HG03095 (cell line): ENCODE measurements around the gene BRINP3.
A peak's percentile ranks its signal among the peaks of the same experiment; 100 is the strongest.
"Not testable (repeated sequence)": the region's sequence is repeated elsewhere in the genome, so short reads cannot be mapped to it uniquely, and the experiment has no call there.

Source experiments
- ATAC-seq: cut with Tn5 transposase; IDR thresholded peaks from one replicate; pipeline ENCODE4 v1.9.1; 2021; ENCODE audit warnings: moderate library complexity; ENCODE audit not compliant: unreplicated experiment

Gene BRINP3

GRCh38 chr1:190477762-190478148 lies at the start of gene BRINP3:
BRINP3 (minus strand) TSS chr1:190477864.
- ATAC-seq, result no peak

GRCh38 chr1:190511554-190511953 lies 33.9 kb upstream of the BRINP3 start:
- ATAC-seq, result no peak

GRCh38 chr1:190507357-190507756 lies 29.7 kb upstream of the BRINP3 start:
- ATAC-seq, result no peak

- ATAC-seq, result not testable (repeated sequence)
These were observed 26.9 kb upstream of the BRINP3 start for GRCh38 chr1:190504539-190504938.

GRCh38 chr1:190497565-190497964 lies 19.9 kb upstream of the BRINP3 start:
- ATAC-seq, result no peak

GRCh38 chr1:190494451-190494850 lies 16.8 kb upstream of the BRINP3 start:
- ATAC-seq, result no peak

- ATAC-seq, result no peak
These were observed 13.7 kb upstream of the BRINP3 start for GRCh38 chr1:190491404-190491803.

GRCh38 chr1:190484045-190484444 lies 6.4 kb upstream of the BRINP3 start:
- no peak for ATAC-seq

- no peak for ATAC-seq
These were observed 2.6 kb upstream of the BRINP3 start for GRCh38 chr1:190480231-190480630.

GRCh38 chr1:190479516-190479915 lies 1.9 kb upstream of the BRINP3 start:
- ATAC-seq, result no peak

- no peak for ATAC-seq
These were observed 1.4 kb upstream of the BRINP3 start for GRCh38 chr1:190479050-190479397.

GRCh38 chr1:190478149-190479049 lies 735 bp upstream of the BRINP3 start:
- peak; percentile 57 for ATAC-seq

GRCh38 chr1:190476806-190477205 lies 858 bp downstream of the BRINP3 start:
- ATAC-seq, result no peak

GRCh38 chr1:190476321-190476720 lies 1.3 kb downstream of the BRINP3 start:
- ATAC-seq, result no peak

GRCh38 chr1:190475421-190476141 lies 2.1 kb downstream of the BRINP3 start:
- ATAC-seq, result no peak

GRCh38 chr1:190474650-190475211 lies 2.9 kb downstream of the BRINP3 start:
- no peak for ATAC-seq

- ATAC-seq, result no peak
These were observed 3.7 kb downstream of the BRINP3 start for GRCh38 chr1:190474010-190474409.

- ATAC-seq, result no peak
These were observed 5.2 kb downstream of the BRINP3 start for GRCh38 chr1:190472494-190472893.

GRCh38 chr1:190472042-190472441 lies 5.6 kb downstream of the BRINP3 start:
- ATAC-seq, result no peak

GRCh38 chr1:190464690-190465089 lies 13.0 kb downstream of the BRINP3 start:
- ATAC-seq, result no peak

- no peak for ATAC-seq
These were observed 21.5 kb downstream of the BRINP3 start for GRCh38 chr1:190456129-190456528.

GRCh38 chr1:190455631-190456030 lies 22.0 kb downstream of the BRINP3 start:
- ATAC-seq, result no peak
